Colonic mucosa (tissue), 4 donors: Measurements from ENCODE around the gene CFAP45. TPM values are rescaled to one million over a fixed set of nuclear protein-coding genes. Genes with fewer than 3 reads are reported as not detected.

Experiments
- DNase-seq: peaks from one replicate; pipeline ENCODE4 v3.0.0-alpha.2; 2020
- H3K27ac ChIP-seq: fragments of 200-600 bp; one replicate; pipeline ENCODE4 v1.8.0; 2021
- H3K27me3 ChIP-seq: fragments of 200-600 bp; one replicate; pipeline ENCODE4 v1.8.0; 2021
- H3K36me3 ChIP-seq: fragments of 200-600 bp; one replicate; pipeline ENCODE4 v1.8.0; 2021
- H3K4me1 ChIP-seq: fragments of 200-600 bp; one replicate; pipeline ENCODE4 v1.8.0; 2021; ENCODE audit warnings: mild to moderate bottlenecking
- H3K4me3 ChIP-seq: fragments of 200-600 bp; one replicate; pipeline ENCODE4 v1.8.0; 2021
- H3K9ac ChIP-seq, 2 donors: one replicate each; pipeline ENCODE4 v1.7.0; 2013; ENCODE audit warnings: control low read depth in 2 of 2, low read depth in 2 of 2, low read length in 2 of 2
- H3K9me3 ChIP-seq: fragments of 200-600 bp; one replicate; pipeline ENCODE4 v1.8.0; 2021
- intact Hi-C: fragments of 100-400 bp; cut with DNase I; formaldehyde crosslinking; loops from one replicate; pipeline ENCODE4 v1.14.1; 2022
- total RNA-seq, 2 donors: library from RNA; stranded (reverse); fragmentation: NEBNext Ultra II Directional in 1 of 2; extraction: Animal tissue kit (Norgen Biotek cat#: 25700) in 1 of 2; gene quantifications; one replicate each; pipeline ENCODE4 v1.2.1, GENCODE V29; 2021
- TF ChIP-seq, protein P1 (sequence below): fragments of 200-600 bp; IDR thresholded peaks from one replicate; pipeline ENCODE4 v1.8.0; 2022; ENCODE audit warnings: antibody characterized with exemption, mild to moderate bottlenecking
- donor health status: healthy.
- donor health status: DM: no; HTN: no; CAD: no.
- donor health status: DM: no; HTN: no; CAD: no.

CFAP45 gene
- total RNA-seq, 2 donors from 2014 or later = 0.30 TPM; not detected in 1

DNA sequence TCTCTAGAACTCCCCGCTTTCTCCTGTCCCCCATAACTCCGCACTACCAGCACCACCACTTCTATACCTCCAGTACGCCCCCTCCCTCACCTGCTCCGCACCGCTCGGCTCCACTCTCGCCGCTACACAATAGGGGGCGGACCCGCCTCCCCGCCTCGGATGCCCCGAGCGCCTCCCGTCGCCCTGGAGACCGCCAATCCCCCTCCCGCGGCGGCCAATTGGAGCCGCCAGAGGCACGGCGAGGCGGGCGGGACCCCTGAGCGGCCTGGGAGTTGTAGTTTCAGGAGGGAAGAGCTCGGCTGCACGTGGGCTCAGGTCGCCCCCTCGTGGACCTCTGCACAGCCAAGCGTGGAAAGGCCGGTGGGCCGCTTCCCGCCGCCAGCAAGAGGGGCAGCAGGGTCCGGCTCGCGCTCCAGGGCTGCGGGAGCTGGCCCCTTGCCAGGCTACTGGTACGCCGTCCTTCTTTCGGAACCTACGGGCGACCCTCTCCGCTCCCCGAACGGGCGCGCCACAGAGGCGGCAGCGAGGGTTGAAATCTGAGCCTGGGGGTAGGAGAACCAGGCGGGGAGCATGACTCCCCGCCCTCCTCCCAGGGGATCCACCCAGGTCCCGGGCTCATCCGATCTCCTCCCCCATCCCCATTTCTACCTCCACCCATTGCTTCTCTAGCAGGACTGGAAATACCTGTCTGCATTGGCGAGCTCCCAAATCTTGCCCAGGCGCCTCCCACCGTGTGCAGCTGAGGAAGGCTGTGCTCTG is 45.7 kb upstream of the CFAP45 start, which contains the start of gene IGSF9:
Gene IGSF9 (minus strand): TSS at position 131 of the 759 bp plus-strand sequence. CDS start 2,159 bp downstream, outside the sequence.
- Histone ChIP-seq H3K27ac (peak within 1 kb of the TSS; percentile 49), H3K9me3 (no peaks in the 10 kb centered on the region), H3K4me1 (peaks cover 7% of the 10 kb centered on the region), H3K36me3 (no peaks in the 10 kb centered on the region), H3K9ac (peak within 1 kb of the TSS; percentile 65 to 75), H3K4me3 (peak within 1 kb of the TSS; percentile 49), H3K27me3 (no peaks in the 10 kb centered on the region)
- TF ChIP-seq, protein P1, sequence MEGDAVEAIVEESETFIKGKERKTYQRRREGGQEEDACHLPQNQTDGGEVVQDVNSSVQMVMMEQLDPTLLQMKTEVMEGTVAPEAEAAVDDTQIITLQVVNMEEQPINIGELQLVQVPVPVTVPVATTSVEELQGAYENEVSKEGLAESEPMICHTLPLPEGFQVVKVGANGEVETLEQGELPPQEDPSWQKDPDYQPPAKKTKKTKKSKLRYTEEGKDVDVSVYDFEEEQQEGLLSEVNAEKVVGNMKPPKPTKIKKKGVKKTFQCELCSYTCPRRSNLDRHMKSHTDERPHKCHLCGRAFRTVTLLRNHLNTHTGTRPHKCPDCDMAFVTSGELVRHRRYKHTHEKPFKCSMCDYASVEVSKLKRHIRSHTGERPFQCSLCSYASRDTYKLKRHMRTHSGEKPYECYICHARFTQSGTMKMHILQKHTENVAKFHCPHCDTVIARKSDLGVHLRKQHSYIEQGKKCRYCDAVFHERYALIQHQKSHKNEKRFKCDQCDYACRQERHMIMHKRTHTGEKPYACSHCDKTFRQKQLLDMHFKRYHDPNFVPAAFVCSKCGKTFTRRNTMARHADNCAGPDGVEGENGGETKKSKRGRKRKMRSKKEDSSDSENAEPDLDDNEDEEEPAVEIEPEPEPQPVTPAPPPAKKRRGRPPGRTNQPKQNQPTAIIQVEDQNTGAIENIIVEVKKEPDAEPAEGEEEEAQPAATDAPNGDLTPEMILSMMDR = peak; percentile 21
- peak; percentile 95 for DNase-seq
- intact Hi-C loops = no loop called here

DNA sequence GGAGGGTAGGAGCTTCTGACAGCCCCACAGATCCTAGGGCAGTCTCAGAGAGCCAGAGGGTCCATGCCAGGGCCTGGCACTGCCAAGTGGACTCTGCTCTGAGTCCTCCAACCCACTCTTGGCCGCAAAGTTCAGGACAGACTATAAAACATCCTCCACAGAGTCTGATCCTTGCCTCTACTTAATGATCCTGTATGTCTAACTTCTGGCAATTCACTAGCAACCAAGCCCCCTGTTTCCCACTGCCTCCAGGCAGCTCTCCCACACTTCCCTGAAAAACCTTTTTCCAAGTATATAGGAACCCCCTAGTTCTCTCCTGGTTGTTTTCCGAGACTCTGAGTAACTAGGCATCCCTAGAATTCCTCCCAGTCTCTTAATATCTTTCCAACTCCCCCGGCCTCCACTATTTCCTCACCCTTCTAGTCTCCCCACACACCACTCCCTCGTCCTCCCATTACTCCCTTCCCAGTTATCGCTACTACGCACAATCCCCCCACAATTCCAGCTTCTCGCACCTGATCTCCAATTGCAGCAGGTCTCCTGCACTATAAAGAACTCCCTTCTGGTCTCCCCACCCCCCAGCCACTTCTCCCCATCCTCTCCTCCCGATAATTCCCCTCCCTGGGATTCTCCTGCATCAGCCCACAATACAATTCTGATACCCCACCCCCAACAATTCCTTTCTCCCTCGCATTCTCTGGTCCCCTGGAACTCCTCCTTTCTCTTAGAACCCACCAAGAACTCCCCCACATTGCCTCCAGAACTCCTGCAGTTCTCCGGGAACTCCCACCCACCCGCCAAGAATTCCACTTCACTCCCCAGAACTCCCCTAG is 44.9 kb upstream of the CFAP45 start:
- Histone ChIP-seq H3K9ac (peak overlapping the region; percentile 65 to 75), H3K36me3 (no peaks in the 10 kb centered on the region), H3K4me1 (peaks cover 7% of the 10 kb centered on the region), H3K4me3 (peak overlapping the region; percentile 49), H3K9me3 (no peaks in the 10 kb centered on the region), H3K27me3 (no peaks in the 10 kb centered on the region), H3K27ac (peak overlapping the region; percentile 49)
- intact Hi-C loops = no loop called here
- no peak for DNase-seq
- TF ChIP-seq, protein P1 = no peak

DNA sequence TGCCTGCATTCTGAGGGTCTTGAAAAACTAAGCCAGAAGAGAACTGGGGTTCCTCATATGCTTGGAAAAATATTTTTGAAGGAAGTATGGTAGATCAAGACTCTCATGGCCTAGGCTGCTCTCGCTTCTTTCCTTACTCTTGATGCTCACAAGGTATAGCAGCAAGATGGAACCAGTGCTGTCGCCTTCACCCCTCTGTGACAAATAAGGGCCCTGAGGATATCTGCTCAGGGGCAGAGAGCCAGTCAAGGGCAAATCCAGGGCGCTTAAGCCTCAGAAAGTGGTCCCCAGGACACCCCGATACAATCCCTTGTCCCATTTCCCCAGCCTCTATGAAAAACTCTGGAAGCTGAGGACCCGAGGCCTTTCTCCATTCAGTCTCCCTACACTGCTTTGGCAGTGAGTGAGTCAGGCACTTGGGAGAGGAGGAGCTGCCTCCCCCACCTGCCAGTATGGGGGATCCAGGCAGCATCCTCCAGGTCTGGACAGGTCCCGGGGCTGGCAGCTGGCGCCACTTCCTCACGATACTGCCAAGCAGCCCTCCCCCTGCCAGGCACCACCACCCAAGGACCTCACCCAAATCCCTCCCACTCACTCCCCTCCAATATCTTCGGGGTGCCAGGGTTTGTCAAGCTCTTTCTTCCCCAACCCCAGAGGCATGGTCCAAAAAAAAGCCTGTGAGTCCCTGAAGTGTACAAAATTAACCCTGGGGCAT is 44.1 kb upstream of the CFAP45 start:
- Histone ChIP-seq H3K4me3 (peak overlapping the region; percentile 49), H3K4me1 (peaks cover 11% of the 10 kb centered on the region), H3K9ac (no peak overlapping the region), H3K27ac (no peak overlapping the region), H3K9me3 (no peaks in the 10 kb centered on the region), H3K27me3 (no peaks in the 10 kb centered on the region), H3K36me3 (no peaks in the 10 kb centered on the region)
- intact Hi-C loops = no loop called here
- TF ChIP-seq, protein P1 = no peak
- no peak for DNase-seq

DNA sequence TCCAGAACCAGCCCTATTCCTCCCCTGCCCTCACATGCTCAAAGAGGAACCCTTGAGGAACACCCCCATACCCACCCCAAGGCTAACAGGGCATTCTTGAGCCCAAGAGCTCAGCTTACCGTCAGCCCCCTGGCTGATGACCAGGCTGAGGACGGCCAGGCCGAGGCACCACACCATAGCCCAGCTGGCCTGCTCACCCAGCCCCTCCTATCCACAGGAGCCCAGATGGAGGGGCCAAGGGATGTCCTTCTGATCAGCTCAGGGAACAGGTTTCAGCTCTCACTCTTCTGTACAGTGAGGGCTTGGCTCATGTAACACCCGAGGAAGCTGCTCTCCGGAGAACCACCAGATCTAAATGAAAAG is 43.3 kb upstream of the CFAP45 start:
- Histone ChIP-seq H3K4me3 (no peak overlapping the region), H3K9me3 (no peaks in the 10 kb centered on the region), H3K27ac (no peak overlapping the region), H3K9ac (no peak overlapping the region), H3K4me1 (peaks cover 17% of the 10 kb centered on the region), H3K36me3 (no peaks in the 10 kb centered on the region), H3K27me3 (no peaks in the 10 kb centered on the region)
- intact Hi-C loops = no loop called here
- TF ChIP-seq, protein P1 = no peak
- no peak for DNase-seq

DNA sequence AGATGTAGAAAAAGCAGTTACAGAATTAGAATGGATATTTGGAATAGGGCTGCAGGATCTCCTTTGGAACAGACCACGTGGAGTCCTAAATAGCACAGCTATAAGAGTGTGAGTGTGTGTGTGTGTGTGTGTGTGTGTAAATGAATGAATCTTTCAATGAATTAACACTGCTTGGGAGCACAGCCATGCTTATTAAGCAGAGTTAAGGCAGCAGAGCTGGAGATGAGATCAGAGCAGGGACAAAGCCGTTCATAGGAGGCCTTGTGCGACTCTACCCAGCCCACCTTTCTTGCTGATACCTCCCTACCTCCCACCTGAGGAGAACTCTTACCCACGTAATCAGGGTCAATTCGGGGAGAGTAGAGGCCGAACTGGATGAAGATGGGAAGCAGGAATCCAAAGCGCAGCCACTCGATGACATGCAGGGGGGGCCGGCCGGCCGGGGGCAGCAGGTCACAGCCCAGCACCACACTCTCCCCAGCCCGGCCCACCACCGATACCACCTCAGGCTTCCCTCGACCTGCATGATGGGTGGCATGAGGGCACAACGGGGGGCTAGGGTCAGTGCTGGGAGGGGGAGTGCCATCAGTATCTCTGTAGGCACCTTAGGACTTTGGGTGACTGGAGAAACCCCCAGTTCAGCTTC is 42.8 kb upstream of the CFAP45 start:
- Histone ChIP-seq H3K4me3 (no peak overlapping the region), H3K4me1 (peaks cover 22% of the 10 kb centered on the region), H3K9me3 (no peaks in the 10 kb centered on the region), H3K36me3 (no peaks in the 10 kb centered on the region), H3K27ac (no peak overlapping the region), H3K9ac (peak overlapping the region in 1 of 2 donors; percentile 9), H3K27me3 (no peaks in the 10 kb centered on the region)
- no peak for DNase-seq
- TF ChIP-seq, protein P1 = no peak
- intact Hi-C loops = no loop called here
